Calu3 (cell line): ENCODE results near the gene RAPGEF1. TPM values are rescaled to one million over a fixed set of nuclear protein-coding genes. Genes with fewer than 3 reads are reported as not detected.

ENCODE experiments used
- BruUV-seq: library from RNA; stranded (reverse); fragments of 400-500 nt; replicated peaks from 2 replicates; lab custom pipeline; 2021; lab: Mats Ljungman, UMichigan
- CTCF ChIA-PET: fragments of 300-600 bp; sonication (Branson Sonifier 250); formaldehyde crosslinking; loops from one replicate; lab custom pipeline; 2022; ENCODE audit warnings: antibody characterized with exemption; lab: Charles Lee
- DNase-seq: peaks from one replicate; pipeline ENCODE4 v3.0.0; 2022
- H3K27ac Mint-ChIP-seq: one replicate; pipeline ENCODE4 v1.8.0; 2022; ENCODE audit warnings: mixed read lengths; ENCODE audit not compliant: unreplicated experiment
- H3K27me3 Mint-ChIP-seq: one replicate; pipeline ENCODE4 v1.8.0; 2022; ENCODE audit warnings: mixed read lengths; ENCODE audit not compliant: unreplicated experiment
- H3K36me3 Mint-ChIP-seq: one replicate; pipeline ENCODE4 v1.8.0; 2022; ENCODE audit warnings: mild to moderate bottlenecking, moderate library complexity, mixed read lengths; ENCODE audit not compliant: insufficient read depth, unreplicated experiment
- H3K4me1 Mint-ChIP-seq: one replicate; pipeline ENCODE4 v1.8.0; 2022; ENCODE audit warnings: mild to moderate bottlenecking, low read depth, mixed read lengths; ENCODE audit not compliant: unreplicated experiment
- H3K4me3 Mint-ChIP-seq: one replicate; pipeline ENCODE4 v1.8.0; 2022; ENCODE audit warnings: mild to moderate bottlenecking, low read depth, moderate library complexity, mixed read lengths; ENCODE audit not compliant: unreplicated experiment
- H3K9me3 Mint-ChIP-seq: one replicate; pipeline ENCODE4 v1.8.0; 2022; ENCODE audit warnings: low read depth, mixed read lengths; ENCODE audit not compliant: unreplicated experiment
- intact Hi-C: fragments of 100-400 bp; cut with micrococcal nuclease; formaldehyde crosslinking; loops from one replicate; pipeline ENCODE4 v1.10.0; 2022; ENCODE audit not compliant: unreplicated experiment
- total RNA-seq: library from RNA; stranded (reverse); gene quantifications from 2 replicates; pipeline ENCODE4 v1.2.3, GENCODE V29; 2022
- TF ChIP-seq, protein P1 (sequence below): fragments of 200-600 bp; IDR thresholded peaks from one replicate; pipeline ENCODE4 v1.8.0; 2022; ENCODE audit warnings: antibody characterized with exemption; ENCODE audit not compliant: unreplicated experiment

The RAPGEF1 gene
- total RNA-seq, 1 experiment from 2014 or later, result 32.5 TPM

DNA sequence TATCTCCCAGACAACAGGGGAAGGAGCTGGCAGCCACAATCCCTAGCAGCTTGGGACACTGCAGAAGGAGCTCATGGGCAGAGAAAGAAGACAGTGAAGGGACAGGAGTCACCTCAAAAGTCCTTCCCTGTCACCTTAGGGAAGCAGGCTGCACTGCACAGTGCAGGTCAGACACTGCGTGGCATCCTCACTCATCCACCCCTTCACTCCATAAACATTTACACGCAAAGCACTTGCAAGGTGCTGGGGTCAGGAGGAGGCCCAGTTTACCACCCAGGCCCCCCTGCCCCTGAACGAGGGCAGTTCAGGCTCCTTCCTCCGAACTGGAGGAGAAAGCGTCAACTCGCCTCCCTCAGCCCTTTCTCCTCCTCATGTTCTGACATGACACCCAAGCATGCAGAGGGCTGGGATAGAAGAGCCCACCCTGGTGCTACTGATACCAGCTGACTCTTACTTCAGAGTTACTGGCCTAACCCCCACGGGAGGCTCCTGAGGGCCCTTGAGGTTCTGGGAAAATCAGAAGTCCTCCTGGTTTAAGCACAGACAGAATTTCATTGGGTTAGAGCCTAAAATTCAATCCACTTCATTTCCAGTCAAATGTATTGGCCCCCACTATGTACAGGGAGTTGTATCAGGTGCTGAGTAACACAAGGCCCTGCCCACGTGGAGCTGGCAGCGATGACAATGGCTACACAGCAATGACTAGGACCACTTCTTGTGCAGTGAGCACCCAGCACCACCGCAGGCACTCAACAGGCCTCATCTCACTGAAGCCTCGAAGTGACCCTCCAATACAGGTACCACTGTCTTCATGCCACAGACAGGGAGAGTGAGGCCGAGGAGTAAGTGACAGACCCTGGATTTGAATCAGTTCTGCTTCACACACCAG lies 70.4 kb downstream of the RAPGEF1 start:
- intact Hi-C loops, result no loop called here
- Mint-ChIP-seq H3K4me3 (no peak overlapping the region), H3K27ac (no peak overlapping the region), H3K4me1 (peaks cover 7% of the 10 kb centered on the region), H3K36me3 (peaks cover 9% of the 10 kb centered on the region), H3K9me3 (no peaks in the 10 kb centered on the region), H3K27me3 (no peaks in the 10 kb centered on the region)
- no TSS peak for BruUV-seq
- TF ChIP-seq, protein P1, sequence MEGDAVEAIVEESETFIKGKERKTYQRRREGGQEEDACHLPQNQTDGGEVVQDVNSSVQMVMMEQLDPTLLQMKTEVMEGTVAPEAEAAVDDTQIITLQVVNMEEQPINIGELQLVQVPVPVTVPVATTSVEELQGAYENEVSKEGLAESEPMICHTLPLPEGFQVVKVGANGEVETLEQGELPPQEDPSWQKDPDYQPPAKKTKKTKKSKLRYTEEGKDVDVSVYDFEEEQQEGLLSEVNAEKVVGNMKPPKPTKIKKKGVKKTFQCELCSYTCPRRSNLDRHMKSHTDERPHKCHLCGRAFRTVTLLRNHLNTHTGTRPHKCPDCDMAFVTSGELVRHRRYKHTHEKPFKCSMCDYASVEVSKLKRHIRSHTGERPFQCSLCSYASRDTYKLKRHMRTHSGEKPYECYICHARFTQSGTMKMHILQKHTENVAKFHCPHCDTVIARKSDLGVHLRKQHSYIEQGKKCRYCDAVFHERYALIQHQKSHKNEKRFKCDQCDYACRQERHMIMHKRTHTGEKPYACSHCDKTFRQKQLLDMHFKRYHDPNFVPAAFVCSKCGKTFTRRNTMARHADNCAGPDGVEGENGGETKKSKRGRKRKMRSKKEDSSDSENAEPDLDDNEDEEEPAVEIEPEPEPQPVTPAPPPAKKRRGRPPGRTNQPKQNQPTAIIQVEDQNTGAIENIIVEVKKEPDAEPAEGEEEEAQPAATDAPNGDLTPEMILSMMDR, result no peak
- DNase-seq, result no peak
- CTCF ChIA-PET, result no interaction called here

DNA sequence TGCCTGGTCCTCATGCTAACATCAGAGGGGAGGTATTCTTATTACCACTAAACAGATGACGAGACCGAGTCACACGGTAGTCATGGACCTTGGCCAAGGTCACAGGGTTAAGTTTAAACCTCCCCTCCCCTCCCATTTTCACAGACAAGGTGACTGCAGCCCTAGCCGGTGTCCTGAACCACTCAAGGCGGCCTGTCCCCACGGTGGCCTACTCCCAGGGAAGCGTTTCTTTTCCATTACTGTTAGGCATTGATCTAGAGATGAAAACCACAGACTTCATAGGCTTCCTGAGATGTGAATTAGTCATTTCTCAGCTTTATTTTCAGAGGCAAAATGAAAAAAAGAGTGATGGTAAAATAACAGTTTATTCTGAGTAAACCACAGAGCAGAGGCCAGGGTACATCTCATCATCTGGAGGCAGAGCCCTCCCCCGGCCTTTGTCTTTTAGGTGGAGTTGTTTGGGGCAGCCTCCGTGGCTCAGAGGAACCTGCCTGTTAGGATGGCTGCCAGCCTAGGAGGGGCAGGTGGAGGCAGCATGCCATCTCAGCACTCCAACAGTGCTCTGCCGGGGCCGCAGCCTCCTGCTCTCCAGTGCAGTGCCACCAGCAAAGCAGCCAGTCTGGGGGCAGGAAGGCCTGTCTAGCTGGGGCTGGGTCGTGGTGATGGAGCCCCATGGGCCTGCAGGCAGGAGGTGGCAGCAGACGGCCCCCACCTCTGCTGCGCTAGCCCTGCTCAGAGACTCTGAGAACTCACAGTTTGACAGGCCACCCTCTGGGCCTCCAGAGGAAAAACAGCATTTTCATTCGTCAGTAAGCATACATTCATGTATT lies 71.2 kb downstream of the RAPGEF1 start:
- TF ChIP-seq, protein P1, result no peak
- DNase-seq, result no peak
- peaks cover 2% of the 10 kb centered on the region for H3K9me3 Mint-ChIP-seq
- H3K27me3 Mint-ChIP-seq, result no peaks in the 10 kb centered on the region
- no TSS peak for BruUV-seq
- peaks cover 9% of the 10 kb centered on the region for H3K36me3 Mint-ChIP-seq
- peaks cover 7% of the 10 kb centered on the region for H3K4me1 Mint-ChIP-seq
- H3K4me3 Mint-ChIP-seq, result no peak overlapping the region
- H3K27ac Mint-ChIP-seq, result no peak overlapping the region
- intact Hi-C loops, result no loop called here
- CTCF ChIA-PET, result no interaction called here

DNA sequence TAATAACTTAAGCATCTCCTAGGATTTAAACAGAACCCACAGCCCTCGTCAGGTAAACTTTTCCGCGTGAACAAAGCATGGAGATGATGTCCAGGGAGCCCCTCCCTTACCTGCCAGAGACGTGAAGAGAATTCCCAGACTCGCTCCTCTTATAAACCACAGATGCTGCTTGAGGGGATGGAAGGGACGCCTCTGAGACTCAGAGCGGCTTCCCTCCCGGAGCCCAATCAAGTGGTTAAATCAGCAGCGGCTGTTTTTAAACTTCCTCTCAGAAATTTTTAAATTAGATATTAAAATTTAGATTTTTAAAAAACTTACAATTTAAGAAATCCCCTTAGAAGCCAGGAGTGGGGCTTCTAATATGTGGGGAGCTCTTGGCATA lies 71.8 kb downstream of the RAPGEF1 start:
- no TSS peak for BruUV-seq
- intact Hi-C loops, result no loop called here
- Mint-ChIP-seq H3K9me3 (peaks cover 2% of the 10 kb centered on the region), H3K27ac (no peak overlapping the region), H3K4me3 (no peak overlapping the region), H3K27me3 (no peaks in the 10 kb centered on the region), H3K36me3 (peaks cover 9% of the 10 kb centered on the region), H3K4me1 (peaks cover 7% of the 10 kb centered on the region)
- no peak for DNase-seq
- CTCF ChIA-PET, result no interaction called here
- TF ChIP-seq, protein P1, result no peak

DNA sequence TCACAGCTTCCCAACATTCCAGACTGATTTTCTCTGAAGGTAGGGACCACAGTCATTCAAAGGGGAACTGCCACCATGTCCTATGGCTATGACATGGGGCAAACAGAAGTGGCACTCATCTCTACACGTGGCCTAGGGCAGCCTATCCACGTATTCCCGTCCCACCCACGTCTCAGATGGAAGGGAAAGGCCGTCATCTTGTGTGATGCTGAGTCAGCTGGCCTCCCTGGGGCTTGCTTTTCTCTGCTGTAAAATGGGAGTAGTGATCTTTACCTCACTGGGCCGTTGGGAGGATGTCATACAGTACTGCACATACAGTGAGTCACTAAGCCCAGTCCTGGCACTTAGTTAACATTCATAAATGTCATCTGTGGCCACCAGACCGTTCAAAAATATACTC lies 72.3 kb downstream of the RAPGEF1 start:
- Mint-ChIP-seq H3K4me1 (peaks cover 7% of the 10 kb centered on the region), H3K4me3 (no peak overlapping the region), H3K27me3 (no peaks in the 10 kb centered on the region), H3K36me3 (peaks cover 9% of the 10 kb centered on the region), H3K27ac (no peak overlapping the region), H3K9me3 (peaks cover 2% of the 10 kb centered on the region)
- no peak for DNase-seq
- CTCF ChIA-PET, result no interaction called here
- TF ChIP-seq, protein P1, result no peak
- BruUV-seq, result no TSS peak
- intact Hi-C loops, result no loop called here
